IPS DF 4.7 (cell line): ENCODE results near the gene PDZK1IP1.
A peak's percentile ranks its signal among the peaks of the same experiment; 100 is the strongest.
"Not testable (repeated sequence)": the region's sequence is repeated elsewhere in the genome, so short reads cannot be mapped to it uniquely, and the experiment has no call there.

ENCODE experiments used
- DNase-seq: peaks from one replicate; pipeline ENCODE4 v3.0.0-alpha.2; 2013; ENCODE audit warnings: low spot score; ENCODE audit errors: extremely low read depth

Gene PDZK1IP1

GRCh38 chr1:47181095-47181954 lies 8.5 kb downstream of the PDZK1IP1 start:
- no peak for DNase-seq

- no peak for DNase-seq
Measured at GRCh38 chr1:47180603-47181094, 9.2 kb downstream of the PDZK1IP1 start.

GRCh38 chr1:47179988-47180563 lies 9.8 kb downstream of the PDZK1IP1 start:
- no peak for DNase-seq

GRCh38 chr1:47179017-47179987 lies 10.5 kb downstream of the PDZK1IP1 start:
- DNase-seq, result peak; percentile 81

- no peak for DNase-seq
Measured at GRCh38 chr1:47178654-47179016, 11.2 kb downstream of the PDZK1IP1 start.

- DNase-seq, result no peak
Measured at GRCh38 chr1:47178020-47178419, 11.8 kb downstream of the PDZK1IP1 start.

- peak; percentile 60 for DNase-seq
Measured at GRCh38 chr1:47175227-47175934, 14.5 kb downstream of the PDZK1IP1 start.

- DNase-seq, result no peak
Measured at GRCh38 chr1:47174656-47175020, 15.2 kb downstream of the PDZK1IP1 start.

- no peak for DNase-seq
Measured at GRCh38 chr1:47172782-47173181, 17.1 kb downstream of the PDZK1IP1 start.

GRCh38 chr1:47164552-47164951 lies 25.3 kb downstream of the PDZK1IP1 start:
- DNase-seq, result no peak

GRCh38 chr1:47161298-47162040 lies 28.4 kb downstream of the PDZK1IP1 start:
- DNase-seq, result no peak

GRCh38 chr1:47160716-47161115 lies 29.1 kb downstream of the PDZK1IP1 start:
- DNase-seq, result no peak

GRCh38 chr1:47157957-47158356 lies 31.9 kb downstream of the PDZK1IP1 start:
- DNase-seq, result not testable (repeated sequence)

GRCh38 chr1:47156457-47156856 lies 33.4 kb downstream of the PDZK1IP1 start:
- DNase-seq, result not testable (repeated sequence)

GRCh38 chr1:47149162-47149561 lies 40.7 kb downstream of the PDZK1IP1 start:
- not testable (repeated sequence) for DNase-seq

- DNase-seq, result no peak
Measured at GRCh38 chr1:47147047-47147785, 42.6 kb downstream of the PDZK1IP1 start.

GRCh38 chr1:47146495-47146894 lies 43.3 kb downstream of the PDZK1IP1 start:
- not testable (repeated sequence) for DNase-seq

- not testable (repeated sequence) for DNase-seq
Measured at GRCh38 chr1:47143654-47144053, 46.2 kb downstream of the PDZK1IP1 start.

- DNase-seq, result not testable (repeated sequence)
Measured at GRCh38 chr1:47140358-47140757, 49.5 kb downstream of the PDZK1IP1 start.
